Vagina (tissue), 2 donors: ENCODE measurements around the gene C1orf141. TPM values are rescaled to one million over a fixed set of nuclear protein-coding genes. Genes with fewer than 3 reads are reported as not detected.

Experiments used
- DNase-seq, 2 donors: peaks; one replicate each; pipeline ENCODE4 v3.0.0-alpha.2; 2017; ENCODE audit errors: extremely low spot score in 2 of 2
- H3K27ac ChIP-seq: fragments of 200-600 bp; sonication (generic); one replicate; pipeline ENCODE4 v1.5.1; 2019
- H3K27me3 ChIP-seq: fragments of 200-600 bp; sonication (generic); one replicate; pipeline ENCODE4 v1.5.1; 2019
- H3K36me3 ChIP-seq, 2 donors: fragments of 200-600 bp; sonication (generic); one replicate each; pipeline ENCODE4 v1.5.1; 2017 to 2019
- H3K4me1 ChIP-seq: fragments of 200-600 bp; sonication (generic); one replicate; pipeline ENCODE4 v1.5.1; 2019
- H3K4me3 ChIP-seq, 2 donors: fragments of 200-600 bp; sonication (generic); 1 replicate in 1 of 2; 2 replicates in 1 of 2; pipeline ENCODE4 v1.5.1; 2016 to 2019
- H3K9me3 ChIP-seq: fragments of 200-600 bp; sonication (generic); one replicate; pipeline ENCODE4 v1.5.1; 2019
- POLR2A ChIP-seq, 2 donors: fragments of 450-650 bp; IDR thresholded peaks; one replicate each; pipeline ENCODE4 v1.6.1; 2017; ENCODE audit warnings: antibody characterized with exemption in 2 of 2, mild to moderate bottlenecking in 2 of 2, moderate library complexity in 2 of 2
- POLR2AphosphoS5 ChIP-seq, 2 donors: sonication (generic); formaldehyde crosslinking; IDR thresholded peaks; one replicate each; pipeline ENCODE4 v1.9.0; 2017; ENCODE audit warnings: antibody characterized with exemption in 2 of 2, mild to moderate bottlenecking in 2 of 2, low read depth in 1 of 2; ENCODE audit not compliant: insufficient read depth in 1 of 2
- intact Hi-C: fragments of 100-400 bp; cut with DNase I; formaldehyde crosslinking; loops from one replicate; pipeline ENCODE4 v1.15.1; 2023
- total RNA-seq: library from RNA; depleted of rRNA; stranded (reverse); fragments of >200 nt; gene quantifications from one replicate; pipeline ENCODE4 v1.2.3, GENCODE V29; 2016
- TF ChIP-seq, protein P1 (sequence below), 3 experiments: fragments of 450-650 bp in 2 of 3; fragments of 200-600 bp in 1 of 3; sonication (generic) in 1 of 3; IDR thresholded peaks; one replicate each; pipeline ENCODE4 v1.5.1; 2017 to 2019; ENCODE audit warnings: antibody characterized with exemption in 3 of 3, mild to moderate bottlenecking in 2 of 3, moderate library complexity in 2 of 3

The C1orf141 gene
- total RNA-seq, 1 donor from 2014 or later = not detected

DNA sequence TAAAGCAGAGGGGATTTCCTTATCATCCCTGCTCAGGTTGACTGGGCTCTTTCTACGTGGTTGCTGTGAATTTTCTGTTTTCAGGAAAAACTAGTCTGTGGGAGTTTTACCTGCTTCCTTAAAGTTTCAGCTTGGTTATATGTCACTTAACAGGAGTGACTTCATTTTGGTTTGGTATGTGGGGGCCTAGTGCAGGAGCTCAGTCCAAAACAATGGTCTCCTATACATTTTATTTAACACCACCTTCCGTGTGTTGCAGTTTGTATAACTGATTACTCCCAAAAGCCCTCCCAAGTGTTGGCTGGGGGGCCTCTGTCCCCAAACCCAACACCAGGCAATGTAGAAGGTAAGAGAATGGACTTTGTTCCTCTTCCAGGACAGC, 36.8 kb upstream of the C1orf141 start:
- no peak overlapping the region for H3K27ac ChIP-seq
- no peaks in the 10 kb centered on the region for H3K27me3 ChIP-seq
- H3K4me3 ChIP-seq = no peak overlapping the region
- H3K9me3 ChIP-seq = no peaks in the 10 kb centered on the region
- H3K36me3 ChIP-seq = no peaks in the 10 kb centered on the region
- no peaks in the 10 kb centered on the region for H3K4me1 ChIP-seq
- TF ChIP-seq POLR2A (IDR thresholded peaks at IDR 0.05) (no peak), POLR2AphosphoS5 (IDR thresholded peaks at IDR 0.05; ENCODE audit: insufficient read depth in 1 of 2, low read depth in 1 of 2) (no peak)
- TF ChIP-seq, protein P1, sequence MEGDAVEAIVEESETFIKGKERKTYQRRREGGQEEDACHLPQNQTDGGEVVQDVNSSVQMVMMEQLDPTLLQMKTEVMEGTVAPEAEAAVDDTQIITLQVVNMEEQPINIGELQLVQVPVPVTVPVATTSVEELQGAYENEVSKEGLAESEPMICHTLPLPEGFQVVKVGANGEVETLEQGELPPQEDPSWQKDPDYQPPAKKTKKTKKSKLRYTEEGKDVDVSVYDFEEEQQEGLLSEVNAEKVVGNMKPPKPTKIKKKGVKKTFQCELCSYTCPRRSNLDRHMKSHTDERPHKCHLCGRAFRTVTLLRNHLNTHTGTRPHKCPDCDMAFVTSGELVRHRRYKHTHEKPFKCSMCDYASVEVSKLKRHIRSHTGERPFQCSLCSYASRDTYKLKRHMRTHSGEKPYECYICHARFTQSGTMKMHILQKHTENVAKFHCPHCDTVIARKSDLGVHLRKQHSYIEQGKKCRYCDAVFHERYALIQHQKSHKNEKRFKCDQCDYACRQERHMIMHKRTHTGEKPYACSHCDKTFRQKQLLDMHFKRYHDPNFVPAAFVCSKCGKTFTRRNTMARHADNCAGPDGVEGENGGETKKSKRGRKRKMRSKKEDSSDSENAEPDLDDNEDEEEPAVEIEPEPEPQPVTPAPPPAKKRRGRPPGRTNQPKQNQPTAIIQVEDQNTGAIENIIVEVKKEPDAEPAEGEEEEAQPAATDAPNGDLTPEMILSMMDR (IDR thresholded peaks at IDR 0.05) = no peak
- DNase-seq = no peak
- intact Hi-C loops = no loop called here

DNA sequence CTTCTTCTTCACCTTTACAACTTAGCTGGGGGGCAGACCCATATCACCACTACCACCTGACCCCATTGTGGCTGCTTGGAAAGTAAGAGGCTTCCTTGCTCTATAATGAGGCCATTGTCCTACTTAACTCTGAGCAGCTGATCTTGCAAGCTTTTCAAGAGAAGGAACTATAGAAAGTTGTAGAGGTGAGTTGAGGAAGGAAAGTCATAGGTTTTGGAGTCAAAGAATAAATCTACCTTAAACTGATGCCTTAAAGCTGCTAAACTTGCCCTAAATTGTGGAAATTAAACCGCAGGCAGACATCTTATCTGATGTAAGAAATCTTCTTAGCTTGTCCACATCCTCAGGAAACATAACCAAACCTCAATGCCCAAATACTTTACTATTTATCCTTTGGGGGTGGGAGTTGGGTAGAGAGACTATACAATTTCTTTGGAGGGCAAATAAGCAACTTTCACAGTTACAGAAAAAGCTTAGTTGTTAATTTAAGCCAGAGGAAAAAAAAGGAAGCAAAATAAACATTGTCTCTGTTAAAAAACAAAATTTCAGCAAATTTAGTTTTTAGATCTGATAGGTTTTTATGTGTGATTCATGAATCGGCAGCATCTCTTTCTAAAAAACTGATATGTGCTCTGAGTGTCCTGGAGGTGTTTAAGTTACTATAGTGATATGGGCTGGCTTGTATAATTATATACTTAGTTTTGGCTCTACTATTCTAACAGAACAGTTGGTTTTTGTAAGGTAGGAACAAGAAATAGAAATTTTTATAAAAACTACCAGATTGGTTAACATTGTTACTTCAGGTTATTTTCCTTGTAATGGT, 36.2 kb upstream of the C1orf141 start:
- Histone ChIP-seq H3K9me3 (no peaks in the 10 kb centered on the region), H3K4me1 (no peaks in the 10 kb centered on the region), H3K27me3 (no peaks in the 10 kb centered on the region), H3K4me3 (no peak overlapping the region), H3K36me3 (no peaks in the 10 kb centered on the region), H3K27ac (no peak overlapping the region)
- intact Hi-C loops = no loop called here
- DNase-seq = no peak
- TF ChIP-seq POLR2A (IDR thresholded peaks at IDR 0.05) = no peak
- no peak for TF ChIP-seq POLR2AphosphoS5 (IDR thresholded peaks at IDR 0.05; ENCODE audit: insufficient read depth in 1 of 2, low read depth in 1 of 2)
- TF ChIP-seq, protein P1 (IDR thresholded peaks at IDR 0.05) = no peak

DNA sequence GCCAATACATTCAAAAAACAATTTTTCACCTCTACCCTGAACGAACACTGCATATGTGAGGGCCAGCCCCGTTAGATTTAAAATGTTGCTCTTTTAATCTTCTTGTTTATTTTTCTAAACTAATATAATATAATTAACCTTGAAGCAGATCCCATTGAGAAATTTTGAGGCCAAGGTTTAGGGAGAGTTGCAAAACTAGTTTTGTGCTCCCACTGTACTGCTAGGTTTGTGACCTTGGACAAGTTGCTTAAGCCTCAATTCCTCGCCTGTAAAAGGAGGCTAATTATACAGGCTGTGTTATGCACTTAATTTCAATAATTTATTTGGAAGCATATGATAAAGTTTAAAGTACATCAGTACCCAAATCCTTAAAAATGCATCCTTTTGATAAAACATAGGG, 35.2 kb upstream of the C1orf141 start:
- no peak for DNase-seq
- Histone ChIP-seq H3K4me3 (no peak overlapping the region), H3K36me3 (no peaks in the 10 kb centered on the region), H3K27me3 (no peaks in the 10 kb centered on the region), H3K4me1 (no peaks in the 10 kb centered on the region), H3K9me3 (no peaks in the 10 kb centered on the region), H3K27ac (no peak overlapping the region)
- TF ChIP-seq POLR2A (IDR thresholded peaks at IDR 0.05) (no peak), POLR2AphosphoS5 (IDR thresholded peaks at IDR 0.05; ENCODE audit: insufficient read depth in 1 of 2, low read depth in 1 of 2) (no peak)
- TF ChIP-seq, protein P1 (IDR thresholded peaks at IDR 0.05) = no peak
- intact Hi-C loops = no loop called here

DNA sequence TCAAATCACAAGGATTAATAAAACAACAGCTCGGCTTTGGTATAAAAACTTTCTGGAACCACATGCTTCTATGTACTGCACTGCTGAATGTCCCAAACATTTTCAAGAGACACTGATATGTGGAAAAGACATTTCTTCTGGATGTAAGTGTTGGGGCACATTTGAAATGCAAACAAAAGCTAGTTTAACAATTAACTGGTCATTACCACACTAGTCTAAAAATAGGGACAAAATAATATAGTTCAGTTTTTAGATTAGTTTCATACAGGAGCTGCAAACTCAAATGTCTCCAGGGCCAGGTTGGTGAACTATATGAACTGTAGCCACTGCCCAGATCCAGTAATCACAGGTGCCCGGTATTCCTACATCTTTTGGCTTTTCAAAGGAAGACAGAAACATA, 34.7 kb upstream of the C1orf141 start:
- Histone ChIP-seq H3K9me3 (no peaks in the 10 kb centered on the region), H3K4me3 (no peak overlapping the region), H3K36me3 (no peaks in the 10 kb centered on the region), H3K27ac (no peak overlapping the region), H3K4me1 (no peaks in the 10 kb centered on the region), H3K27me3 (no peaks in the 10 kb centered on the region)
- TF ChIP-seq POLR2A (IDR thresholded peaks at IDR 0.05) = no peak
- TF ChIP-seq, protein P1 (IDR thresholded peaks at IDR 0.05) = no peak
- TF ChIP-seq POLR2AphosphoS5 (IDR thresholded peaks at IDR 0.05; ENCODE audit: insufficient read depth in 1 of 2, low read depth in 1 of 2) = no peak
- DNase-seq = no peak
- intact Hi-C loops = no loop called here

DNA sequence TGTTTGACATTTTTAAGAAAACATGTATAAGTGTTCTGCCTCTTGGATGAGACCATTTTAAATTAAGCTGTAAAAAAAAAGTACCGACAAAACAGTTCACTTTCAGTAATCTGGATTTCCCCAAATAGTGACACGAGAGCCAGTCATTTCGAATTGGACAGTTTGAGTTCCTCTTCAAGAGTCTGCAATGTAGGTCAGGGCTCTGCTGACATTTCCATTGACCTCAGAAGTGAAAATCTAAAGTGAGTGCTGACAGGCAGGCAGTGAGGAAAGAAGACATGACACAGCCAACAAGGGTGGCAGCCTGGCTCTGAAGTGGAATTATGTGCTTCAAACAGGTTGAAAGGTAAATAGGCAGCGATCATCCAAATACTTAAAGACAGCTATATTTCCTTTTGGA, 31.4 kb upstream of the C1orf141 start, which contains the start of gene IL23R:
TSS of gene IL23R (plus strand) at position 259 of the 400 bp plus-strand sequence. CDS start 1,667 bp downstream, outside the sequence.
- no peaks in the 10 kb centered on the region for H3K27me3 ChIP-seq
- TF ChIP-seq POLR2A (IDR thresholded peaks at IDR 0.05) (no peak), POLR2AphosphoS5 (IDR thresholded peaks at IDR 0.05; ENCODE audit: insufficient read depth in 1 of 2, low read depth in 1 of 2) (no peak)
- TF ChIP-seq, protein P1 (IDR thresholded peaks at IDR 0.05) = no peak
- H3K9me3 ChIP-seq = no peaks in the 10 kb centered on the region
- DNase-seq = no peak
- H3K4me1 ChIP-seq = no peaks in the 10 kb centered on the region
- no peak within 1 kb of the TSS for H3K4me3 ChIP-seq
- intact Hi-C loops = no loop called here
- no peak within 1 kb of the TSS for H3K27ac ChIP-seq
- H3K36me3 ChIP-seq = no peaks in the 10 kb centered on the region
